H54 (cell line): Measurements from ENCODE around the gene RHBDL3.

Experiments
- DNase-seq: peaks from one replicate; pipeline ENCODE4 v3.0.0; 2011; ENCODE audit warnings: low spot score, mixed read lengths; ENCODE audit not compliant: insufficient read length
- FAIRE-seq: peaks from 3 replicates; lab custom pipeline; 2011; peaks lifted over from hg19 to GRCh38; lab: Jason Lieb, UNC
- POLR2A ChIP-seq: IDR thresholded peaks from 2 replicates; pipeline ENCODE4 v1.6.1; 2011; ENCODE audit warnings: low read depth, mild to moderate bottlenecking, low read length

Gene RHBDL3

DNA sequence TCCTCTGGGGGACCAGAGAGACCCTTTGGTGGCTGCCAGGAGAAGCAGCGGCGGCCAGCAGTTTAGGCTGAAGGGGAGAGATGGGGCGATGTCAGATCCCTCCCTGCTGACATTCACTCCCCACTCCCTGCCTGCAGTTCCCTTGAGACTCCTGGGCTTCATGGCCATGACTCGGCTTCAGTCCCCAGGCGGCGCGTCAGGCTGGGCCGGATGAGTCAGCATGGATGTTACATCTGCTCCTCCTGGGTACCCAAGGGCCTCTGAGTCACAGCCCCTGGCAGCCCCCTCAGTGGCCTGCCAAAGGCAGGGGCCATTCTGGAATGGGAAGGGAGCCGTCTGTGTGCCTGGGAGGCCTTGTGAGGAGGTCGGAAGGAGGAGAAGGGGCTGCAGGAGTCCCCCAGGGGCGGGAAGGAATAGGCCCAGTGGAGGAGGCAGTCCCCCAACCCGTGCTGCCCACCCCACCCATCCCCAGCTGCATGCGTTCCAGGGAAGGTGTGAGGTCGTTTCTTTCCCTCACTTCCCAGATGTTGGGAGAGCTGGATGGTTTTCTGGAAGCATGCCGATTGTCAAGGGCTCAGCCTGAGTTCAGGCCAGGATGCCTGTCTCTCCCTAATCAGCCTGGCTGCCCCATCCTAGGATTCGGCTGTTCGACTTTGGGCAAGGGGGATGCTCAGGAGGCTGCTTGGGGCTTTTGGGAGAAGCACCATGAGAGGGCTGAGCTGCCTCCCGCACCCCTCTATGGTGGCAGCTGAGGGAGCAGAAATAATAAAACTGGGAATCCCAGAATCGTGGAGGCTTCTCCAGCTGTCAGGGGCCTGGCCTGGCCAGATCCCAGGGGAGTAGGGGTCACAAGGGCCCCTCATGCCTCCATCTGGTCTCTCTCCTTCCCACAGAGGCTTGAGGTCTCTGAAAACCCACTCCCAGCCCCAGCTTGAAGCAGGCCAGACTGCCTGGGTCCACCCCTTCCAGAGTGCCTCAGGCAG lies 9.7 kb downstream of the RHBDL3 start:
- no peak for TF ChIP-seq POLR2A
- DNase-seq (peak; percentile 99), FAIRE-seq (no peak)

DNA sequence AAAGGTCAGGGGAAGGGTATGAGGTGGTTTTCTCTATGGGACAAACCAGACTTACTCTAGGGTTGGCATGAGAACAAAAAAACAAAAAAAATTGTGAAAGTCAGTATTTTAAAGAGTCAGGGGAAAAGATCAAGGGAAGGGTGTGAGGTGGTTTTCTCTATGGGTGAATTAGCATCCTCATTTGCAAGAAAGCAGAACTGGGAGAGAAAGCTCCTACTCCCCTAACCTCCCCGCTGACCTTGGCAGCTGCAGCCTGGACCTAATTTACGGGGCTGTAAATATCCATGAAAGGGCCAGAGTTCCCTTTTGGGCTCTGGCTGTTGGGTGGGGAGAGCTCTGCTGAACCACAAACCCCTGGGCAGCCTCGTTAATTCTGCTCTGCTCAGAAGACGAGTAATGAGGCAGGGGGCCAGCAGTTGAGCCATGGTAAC lies 10.6 kb downstream of the RHBDL3 start:
- no peak for TF ChIP-seq POLR2A
- no peak for FAIRE-seq
- DNase-seq = no peak

DNA sequence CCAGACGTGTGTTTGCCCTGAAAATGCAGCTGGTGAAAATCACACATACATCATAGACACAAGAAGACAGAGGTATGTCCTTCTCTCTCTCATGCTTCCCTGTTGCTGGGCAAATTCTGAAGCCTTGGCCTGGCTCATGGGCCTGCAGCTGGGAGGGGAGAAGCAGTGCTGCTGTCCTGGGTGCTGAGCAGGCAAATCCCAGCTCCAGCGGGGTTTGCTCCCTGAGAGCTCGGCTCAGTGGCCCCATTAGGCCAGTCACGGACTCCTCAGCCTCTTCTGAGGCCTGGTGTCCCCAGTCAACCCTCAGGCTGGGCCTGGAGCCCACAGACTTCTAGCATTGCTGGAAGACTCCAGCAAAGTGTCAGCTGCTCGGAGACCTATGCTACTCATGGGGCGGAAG lies 11.7 kb downstream of the RHBDL3 start:
- no peak for TF ChIP-seq POLR2A
- FAIRE-seq = no peak
- DNase-seq = no peak

DNA sequence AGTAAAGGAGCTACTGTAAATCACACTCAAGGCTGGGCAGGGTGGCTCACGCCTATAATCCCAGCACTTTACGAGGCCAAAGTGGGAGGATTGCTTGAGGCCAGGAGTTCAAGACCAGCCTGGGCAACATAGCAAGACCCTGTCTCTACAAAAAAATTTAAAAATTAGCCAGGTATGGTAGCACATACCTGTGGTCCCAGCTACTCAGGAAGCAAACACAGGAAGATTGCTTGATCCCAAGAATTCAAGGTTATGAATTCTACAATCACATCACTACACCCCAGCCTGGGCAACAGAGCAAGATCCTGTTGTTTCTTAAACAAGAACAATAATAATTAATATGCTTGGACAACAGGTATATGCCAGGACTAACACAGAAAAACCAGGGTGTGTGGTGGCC lies 13.2 kb downstream of the RHBDL3 start:
- FAIRE-seq (no peak), DNase-seq (no peak)
- no peak for TF ChIP-seq POLR2A

DNA sequence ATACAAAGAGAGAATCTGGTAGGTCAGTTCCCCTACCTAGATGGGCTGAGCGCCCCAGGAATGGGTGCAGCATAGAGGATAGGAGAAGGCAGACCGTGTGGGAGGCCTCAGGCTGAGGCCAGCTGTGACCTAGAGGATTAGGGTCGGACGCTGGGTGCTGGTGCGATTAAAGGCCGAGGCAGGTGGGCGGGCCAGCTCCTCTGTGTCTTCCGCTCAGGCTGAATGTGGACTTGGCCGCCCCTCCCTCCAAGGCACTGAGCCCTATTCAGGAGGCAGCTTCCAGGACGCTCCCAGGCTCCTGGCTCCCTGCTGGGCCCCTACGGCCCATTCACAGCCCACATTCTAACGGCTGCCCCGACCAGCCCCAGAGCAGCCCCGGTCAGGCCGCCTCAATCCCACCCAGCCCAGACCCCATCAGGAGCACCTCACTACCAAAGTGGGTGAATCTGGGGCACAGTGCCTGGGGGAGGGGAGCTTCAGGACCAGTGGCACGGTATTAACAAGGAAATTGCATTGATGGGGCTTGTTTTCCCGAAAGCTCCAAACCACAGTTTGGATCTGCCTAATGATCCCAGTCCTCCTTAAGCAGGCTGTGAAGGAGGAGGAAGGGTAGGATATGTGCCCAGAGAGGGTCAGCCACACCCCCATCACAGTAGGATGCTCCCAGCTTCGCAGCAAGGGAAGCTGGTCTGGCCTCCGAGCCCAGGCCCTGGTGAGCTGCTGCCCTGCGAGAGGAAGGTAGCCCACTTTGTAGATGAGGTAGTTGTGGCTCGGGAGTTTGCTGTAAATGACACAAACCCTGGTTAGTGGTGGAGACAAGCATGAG lies 14.5 kb downstream of the RHBDL3 start:
- no peak for FAIRE-seq

DNA sequence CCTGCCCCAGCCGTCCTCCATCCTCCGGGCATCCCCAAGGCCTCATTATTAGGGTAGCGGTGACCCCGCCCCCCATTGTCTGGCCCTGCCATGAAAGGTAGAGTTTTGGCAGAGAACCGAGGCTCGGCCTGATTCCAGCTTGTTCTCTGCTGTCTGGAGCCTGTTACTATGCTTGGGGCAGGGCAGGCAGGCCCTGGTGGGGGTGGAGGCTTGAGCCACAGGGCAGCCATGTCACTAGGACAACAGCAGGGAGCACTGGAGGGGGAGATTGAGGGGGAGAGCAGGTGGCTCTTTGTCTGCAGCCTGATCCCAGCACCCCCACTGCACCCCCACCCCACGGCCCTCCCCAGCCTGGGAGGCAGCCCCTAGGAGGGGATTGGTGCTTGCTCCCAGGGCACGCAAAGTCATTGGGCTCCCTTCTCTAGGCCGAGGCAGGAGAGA lies 15.4 kb downstream of the RHBDL3 start:
- FAIRE-seq = no peak
- DNase-seq = no peak
- no peak for TF ChIP-seq POLR2A

More for the DNA sequence above, 14.5 kb downstream of the RHBDL3 start:
- DNase-seq = no peak
- no peak for TF ChIP-seq POLR2A

DNA sequence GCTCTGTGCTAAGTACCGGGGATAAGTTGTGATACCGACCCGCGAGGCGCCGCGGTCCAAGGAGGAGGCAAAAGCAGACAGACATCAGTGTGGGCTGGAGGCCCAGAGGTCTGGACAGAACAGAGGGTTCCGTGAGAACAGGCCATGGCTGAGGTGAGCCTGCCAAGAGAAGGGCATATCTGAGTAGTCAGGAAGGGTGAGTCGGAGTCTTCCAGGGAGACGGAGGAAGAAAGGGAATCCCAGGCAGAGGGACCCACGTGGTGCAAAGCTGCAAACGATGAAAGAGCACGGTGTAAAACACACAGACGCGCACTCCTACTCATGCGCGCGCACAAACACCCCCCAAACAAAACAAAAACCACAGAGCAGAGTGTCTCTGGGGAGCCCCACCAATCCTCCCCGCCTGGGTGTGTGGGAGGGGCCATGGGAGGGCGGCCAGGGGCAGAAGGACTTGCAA lies 18.1 kb downstream of the RHBDL3 start:
- FAIRE-seq (no peak), DNase-seq (no peak)
- TF ChIP-seq POLR2A = no peak

DNA sequence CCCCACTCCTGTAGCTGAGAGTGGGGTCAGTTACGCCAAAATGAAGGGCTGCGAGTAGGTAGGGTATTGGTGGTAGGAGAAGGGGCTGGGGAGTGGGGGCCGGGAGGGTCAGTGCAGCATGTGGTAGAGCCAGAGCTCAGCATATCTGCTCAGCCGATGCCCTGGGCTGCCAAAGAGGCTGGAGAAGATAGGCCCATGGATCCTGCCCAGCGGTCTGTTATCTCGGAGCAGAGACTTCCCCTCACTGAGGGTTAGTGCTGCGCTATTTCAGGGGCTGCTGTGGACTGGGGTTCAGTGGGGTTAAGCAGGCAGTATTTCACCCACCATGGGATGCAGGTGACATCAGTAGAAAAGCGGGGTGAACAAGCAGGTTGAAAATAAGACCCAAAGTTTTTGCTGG lies 19.7 kb downstream of the RHBDL3 start:
- no peak for TF ChIP-seq POLR2A
- no peak for FAIRE-seq
- no peak for DNase-seq

DNA sequence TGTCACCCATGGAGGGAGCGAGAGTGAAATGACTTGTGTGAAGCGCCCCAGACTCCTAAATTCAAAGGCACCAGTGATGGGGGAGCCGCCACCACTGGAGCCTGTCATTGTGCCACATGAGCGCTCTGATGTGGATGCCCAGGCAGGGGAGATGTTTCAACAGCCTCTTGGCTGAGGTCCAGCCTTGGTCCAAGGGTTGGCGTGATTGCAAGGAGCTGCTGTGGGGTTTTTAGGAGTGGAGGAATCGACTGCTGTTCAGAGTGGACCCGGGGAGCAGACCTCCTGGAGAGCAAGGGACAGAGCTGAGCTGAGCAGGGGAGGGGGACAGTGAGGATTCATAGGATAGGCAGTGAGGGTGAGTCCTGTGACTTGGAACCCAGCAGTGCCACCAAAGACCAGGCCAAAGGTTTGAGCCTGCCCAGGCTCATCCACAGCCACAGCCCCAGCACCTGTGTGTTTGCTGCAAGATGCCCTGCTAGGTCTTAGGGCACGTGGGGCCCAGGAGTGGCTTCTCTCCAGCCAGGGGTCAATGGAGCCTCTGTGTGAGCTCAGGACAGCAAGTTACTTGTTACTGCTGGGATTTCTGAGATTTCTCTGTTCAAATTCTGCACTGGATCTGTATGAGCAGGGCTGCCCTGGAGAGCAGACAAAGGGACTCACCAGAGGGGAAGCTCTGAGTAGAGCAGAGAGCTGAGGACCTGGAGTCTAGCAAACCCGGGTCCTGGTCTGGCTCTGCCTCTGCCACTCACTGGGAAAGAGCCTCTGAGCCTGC lies 20.3 kb downstream of the RHBDL3 start:
- FAIRE-seq (no peak), DNase-seq (no peak)
- TF ChIP-seq POLR2A = no peak

DNA sequence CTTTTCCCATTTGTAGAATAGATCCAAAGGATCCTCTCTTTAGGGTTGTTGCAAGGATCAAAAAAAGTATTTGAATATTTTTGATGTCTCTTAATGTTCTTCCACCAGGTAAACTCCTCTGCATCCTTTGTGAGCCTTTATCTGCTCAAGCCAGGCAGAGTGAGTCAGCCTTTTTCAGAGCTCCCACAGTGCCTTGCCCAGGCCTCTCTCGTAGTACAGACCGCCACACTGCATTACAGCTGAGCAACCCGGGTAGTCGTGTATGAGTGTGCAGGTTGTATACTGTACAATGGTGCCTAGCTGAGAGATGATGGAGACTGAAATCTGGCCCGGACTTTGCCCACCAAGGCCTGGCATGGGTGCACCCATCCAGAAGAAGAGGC lies 20.9 kb downstream of the RHBDL3 start:
- TF ChIP-seq POLR2A = no peak
- DNase-seq = no peak
- FAIRE-seq = no peak

DNA sequence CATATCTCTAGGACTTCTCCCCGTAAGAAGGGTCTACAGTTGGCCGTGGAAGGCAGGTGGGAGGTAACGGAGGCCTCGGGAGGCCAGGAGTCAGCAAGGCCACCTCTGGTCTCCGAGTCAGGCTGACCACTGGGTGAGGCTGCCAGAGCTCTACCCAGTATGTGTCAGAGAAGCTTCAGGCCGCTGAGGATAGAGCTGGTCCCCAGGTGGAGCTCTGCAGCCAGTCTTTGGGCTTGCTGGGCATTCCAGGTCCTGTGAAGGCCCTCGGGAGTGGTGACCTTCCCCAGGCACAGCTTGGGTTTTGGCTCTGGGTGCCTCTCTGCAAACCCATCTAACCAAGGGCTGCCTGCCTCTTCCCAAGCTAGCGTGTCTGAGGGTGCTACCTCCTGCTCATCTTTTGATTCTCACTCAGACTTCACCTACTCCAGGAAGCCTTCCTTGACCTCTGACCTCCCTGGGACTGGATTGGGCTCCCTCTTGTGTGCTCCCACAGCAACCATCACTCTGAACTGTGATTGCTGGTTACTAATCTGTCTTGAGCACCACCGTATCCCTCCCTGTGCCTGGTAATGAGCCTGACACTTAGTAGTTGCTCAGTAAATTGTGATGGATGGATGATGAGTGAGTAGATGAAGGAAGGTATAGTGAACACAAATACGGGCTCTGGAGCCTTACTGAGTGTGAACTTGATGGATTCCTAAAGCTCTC lies 22.3 kb downstream of the RHBDL3 start:
- no peak for TF ChIP-seq POLR2A
- DNase-seq (no peak), FAIRE-seq (no peak)

DNA sequence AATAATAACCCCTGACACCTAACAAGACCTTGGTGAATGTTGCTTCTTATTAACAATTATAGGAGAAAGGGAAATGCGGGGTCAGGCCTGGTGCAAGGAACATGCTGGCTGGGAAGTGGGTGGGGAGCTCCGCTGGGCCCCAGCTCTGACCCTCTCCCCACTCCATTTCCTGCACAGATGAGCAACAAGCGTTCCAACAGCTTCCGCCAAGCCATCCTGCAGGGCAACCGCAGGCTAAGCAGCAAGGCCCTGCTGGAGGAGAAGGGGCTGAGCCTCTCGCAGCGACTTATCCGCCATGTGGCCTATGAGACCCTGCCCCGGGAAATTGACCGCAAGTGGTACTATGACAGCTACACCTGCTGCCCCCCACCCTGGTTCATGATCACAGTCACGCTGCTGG lies 23.0 kb downstream of the RHBDL3 start:
- FAIRE-seq (no peak), DNase-seq (no peak)
- TF ChIP-seq POLR2A = no peak
